Measurements from ENCODE around the gene REV3L.

- TF ChIP-seq CTCF (IDR thresholded peaks at IDR 0.05), result no peak
- TF ChIP-seq POLR2A (IDR thresholded peaks at IDR 0.05), result no peak
Measured at GRCh38 chr6:111474106-111474505, 8.9 kb downstream of the REV3L start.

Data from adrenal gland (tissue), 5 donors.